Measurements from ENCODE around the gene PSME3IP1. TPM values are rescaled to one million over a fixed set of nuclear protein-coding genes. Genes with fewer than 3 reads are reported as not detected.

PSME3IP1 gene
- total and polyA plus RNA-seq, 2 of the 8 experiments (the other 6 are each of a cell fraction or from before 2014, with no cell fraction given): 95.1 to 98.3 TPM

- Histone ChIP-seq H2BK12ac (ENCODE audit: low read depth, low read length) (no peak overlapping the region), H3K79me1 (ENCODE audit: low read depth, low read length) (no peaks in the 10 kb centered on the region), H3K14ac (ENCODE audit: insufficient read length) (no peak overlapping the region), H4K20me1 (replicated peaks in 1 of 2; ENCODE audit: control insufficient read depth in 1 of 2, insufficient read depth in 2 of 2, low read length in 2 of 2) (no peaks in the 10 kb centered on the region), H3K27me3 (replicated peaks in 1 of 4; ENCODE audit: control insufficient read depth in 3 of 4, extremely low read depth in 1 of 4, insufficient read depth in 3 of 4, low read length in 3 of 4) (no peaks in the 10 kb centered on the region), H2BK15ac (ENCODE audit: low read length) (no peak overlapping the region), H4K8ac (ENCODE audit: extremely low read depth, insufficient read depth, low read length) (no peak overlapping the region), H3K4me3 (ENCODE audit: extremely low read depth in 1 of 4, insufficient read depth in 2 of 4, low read depth in 3 of 4, low read length in 4 of 4) (no peak overlapping the region), H3K4ac (replicated peaks; ENCODE audit: insufficient read length, low read depth, low read length) (no peak overlapping the region), H3K9me3 (ENCODE audit: insufficient read depth in 2 of 2, low read depth in 1 of 2, low read length in 1 of 2) (no peaks in the 10 kb centered on the region), H3K23ac (ENCODE audit: insufficient read length) (no peak overlapping the region), H3K79me2 (ENCODE audit: control insufficient read depth in 1 of 2, insufficient read depth in 2 of 2, low read length in 2 of 2) (no peaks in the 10 kb centered on the region), H3K9ac (replicated peaks in 1 of 4; ENCODE audit: extremely low read depth in 1 of 4, low read depth in 3 of 4, low read length in 3 of 4) (no peak overlapping the region), H2AK5ac (ENCODE audit: low read depth, low read length) (no peak overlapping the region), H3K4me1 (replicated peaks in 1 of 4; ENCODE audit: control insufficient read depth in 3 of 4, insufficient read depth in 4 of 4, low read length in 3 of 4) (no peaks in the 10 kb centered on the region), H2BK5ac (ENCODE audit: low read depth, low read length) (no peak overlapping the region), H4K91ac (replicated peaks; ENCODE audit: insufficient read length, low read length) (no peak overlapping the region), H3K56ac (replicated peaks; ENCODE audit: insufficient read length, low read depth, low read length) (no peak overlapping the region), H2AFZ (ENCODE audit: low read length) (no peak overlapping the region), H3K23me2 (ENCODE audit: low read depth, low read length) (no peaks in the 10 kb centered on the region), H3K4me2 (ENCODE audit: insufficient read depth in 1 of 2, low read depth in 2 of 2, low read length in 2 of 2) (no peak overlapping the region), H2BK120ac (replicated peaks; ENCODE audit: low read depth, low read length) (no peak overlapping the region), H2BK20ac (ENCODE audit: low read length) (no peak overlapping the region), H3K36me3 (ENCODE audit: control insufficient read depth in 2 of 4, insufficient read depth in 4 of 4, low read length in 3 of 4) (peaks cover 5 to 40% (median 25%) of the 10 kb centered on the region in 4 experiments), H3K27ac (ENCODE audit: low read depth, low read length) (no peak overlapping the region), H3K18ac (ENCODE audit: extremely low read depth, low read length) (no peak overlapping the region), H4K5ac (ENCODE audit: insufficient read length, low read depth, low read length) (no peak overlapping the region)
- 100% methylated on average over 1 of the region's 1 CpG; no CpG with 5 or more reads in 1 of the 2 experiments for WGBS, 2 experiments (ENCODE audit: extremely low coverage in 1 of 2, insufficient coverage in 1 of 2, insufficient read length in 1 of 2, insufficient replicate concordance in 2 of 2, low coverage in 1 of 2, low lambda C conversion rate in 2 of 2, missing lambda C conversion rate in 1 of 2)
- POLR2A ChIA-PET (ENCODE audit: partially characterized antibody): no interaction called here
- CTCF ChIA-PET (ENCODE audit: partially characterized antibody): interaction anchor here (1.1 to 1.3 kb wide), 2 partner anchors 13 kb away, joined by 3 read pairs; no protein-coding TSS in a partner anchor
- no peak for FAIRE-seq
- no peak for DNase-seq (ENCODE audit: low read depth in 1 of 2, low spot score in 2 of 2)
- TF ChIP-seq POLR2AphosphoS5 (IDR thresholded peaks at IDR 0.05; ENCODE audit: low read depth, low read length) (no peak), SP2 (IDR thresholded peaks at IDR 0.05; ENCODE audit: low read length) (no peak), CEBPB (IDR thresholded peaks at IDR 0.05; ENCODE audit: low read depth, low read length) (no peak), RFX5 (IDR thresholded peaks at IDR 0.05; ENCODE audit: borderline replicate concordance, low read depth, low read length) (no peak), SP4 (IDR thresholded peaks at IDR 0.05; ENCODE audit: low read length) (no peak), USF2 (IDR thresholded peaks at IDR 0.05; ENCODE audit: low read length) (no peak), EP300 (IDR thresholded peaks at IDR 0.05; ENCODE audit: borderline replicate concordance in 1 of 2, low read depth in 2 of 2, low read length in 2 of 2) (no peak), CHD1 (IDR thresholded peaks at IDR 0.05; ENCODE audit: low read depth, low read length) (no peak), PHF8 (conservative IDR thresholded peaks at IDR 0.05; ENCODE audit: low read depth, low read length) (no peak), HDAC6 (IDR thresholded peaks at IDR 0.05; ENCODE audit: low read depth, low read length) (no peak), KDM5A (IDR thresholded peaks at IDR 0.05; ENCODE audit: low read length) (no peak), CTBP2 (IDR thresholded peaks at IDR 0.05; ENCODE audit: borderline replicate concordance, insufficient read depth, insufficient read length, low read length) (no peak), SIN3A (conservative IDR thresholded peaks at IDR 0.05 in 1 of 2, IDR thresholded peaks at IDR 0.05 in 1 of 2; ENCODE audit: low read depth in 1 of 2, low read length in 2 of 2) (no peak)
Observed at GRCh38 chr16:57223057-57223456, 37.2 kb upstream of the PSME3IP1 start.
